HG03439 (cell line): Measurements from ENCODE around the gene CPA4.

Source experiments
- ATAC-seq: cut with Tn5 transposase; IDR thresholded peaks from one replicate; pipeline ENCODE4 v1.9.1; 2021; ENCODE audit warnings: mild to moderate bottlenecking, moderate library complexity; ENCODE audit not compliant: unreplicated experiment

The CPA4 gene

DNA sequence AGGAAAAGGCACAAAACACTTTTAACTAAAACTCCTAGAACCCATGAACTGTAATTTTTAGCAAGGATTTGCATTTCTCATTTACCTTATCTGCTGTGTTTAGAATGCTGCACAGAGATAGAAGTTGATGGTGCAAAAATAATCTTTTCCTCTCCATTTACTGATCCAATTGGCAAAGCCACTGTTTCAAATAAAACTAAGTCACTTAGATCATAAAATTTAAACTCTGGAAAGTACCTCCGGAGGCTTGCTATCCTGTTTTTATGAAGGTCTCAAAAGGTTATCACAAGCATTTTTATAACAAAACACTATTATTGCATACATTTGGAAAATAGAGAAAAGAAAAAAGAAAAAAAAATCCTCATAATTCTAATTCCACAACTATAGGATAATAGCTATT, 18.7 kb upstream of the CPA4 start:
- ATAC-seq = no peak

DNA sequence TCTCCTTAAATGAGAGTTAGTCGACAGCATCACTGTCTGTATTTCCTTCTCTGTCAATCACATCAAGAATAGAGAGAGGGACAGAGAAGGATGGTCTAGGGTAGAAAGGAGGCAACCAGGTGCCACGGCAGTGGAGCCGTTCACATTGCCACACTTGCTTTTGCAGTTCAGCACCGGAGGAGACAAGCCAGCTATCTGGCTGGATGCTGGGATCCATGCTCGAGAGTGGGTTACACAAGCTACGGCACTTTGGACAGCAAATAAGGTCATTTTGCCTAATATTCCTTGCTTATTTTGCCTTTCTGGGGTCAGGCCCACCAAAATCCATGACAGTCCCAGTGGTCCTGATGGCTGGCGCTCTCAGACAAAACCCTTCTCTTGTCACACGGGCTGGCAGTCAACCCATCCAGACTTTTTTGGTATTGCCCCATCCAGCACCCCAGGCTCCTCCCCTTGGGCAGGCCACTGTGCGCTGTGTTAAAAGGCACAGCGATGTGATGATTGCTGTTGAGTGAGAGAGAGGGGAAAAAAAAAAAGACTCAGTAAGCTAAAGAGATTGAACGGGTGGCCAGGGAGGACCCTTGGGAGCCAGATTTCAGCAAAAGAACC, 17.9 kb upstream of the CPA4 start:
- ATAC-seq = no peak

DNA sequence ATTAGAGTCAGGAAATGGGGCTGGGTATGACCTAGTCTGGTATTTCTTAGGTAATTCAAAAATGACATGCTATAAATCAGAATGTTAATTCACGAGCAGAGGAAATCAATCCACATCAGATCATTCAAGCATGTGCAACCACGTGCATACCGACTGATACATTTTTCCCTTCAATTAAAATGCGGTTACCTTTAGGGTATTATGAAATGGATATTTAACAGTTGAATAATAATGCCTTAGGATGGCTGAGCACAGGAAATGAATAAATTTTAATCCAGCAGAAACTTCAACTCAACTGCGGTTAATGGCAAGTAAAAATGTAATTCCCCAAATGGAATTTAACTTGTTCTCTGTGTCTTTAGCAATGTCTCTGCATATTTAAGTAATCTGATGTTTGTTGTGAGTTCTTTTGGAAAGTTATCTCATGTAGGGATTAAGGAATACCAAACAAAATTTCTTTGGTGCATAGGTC, 17.1 kb upstream of the CPA4 start:
- no peak for ATAC-seq

DNA sequence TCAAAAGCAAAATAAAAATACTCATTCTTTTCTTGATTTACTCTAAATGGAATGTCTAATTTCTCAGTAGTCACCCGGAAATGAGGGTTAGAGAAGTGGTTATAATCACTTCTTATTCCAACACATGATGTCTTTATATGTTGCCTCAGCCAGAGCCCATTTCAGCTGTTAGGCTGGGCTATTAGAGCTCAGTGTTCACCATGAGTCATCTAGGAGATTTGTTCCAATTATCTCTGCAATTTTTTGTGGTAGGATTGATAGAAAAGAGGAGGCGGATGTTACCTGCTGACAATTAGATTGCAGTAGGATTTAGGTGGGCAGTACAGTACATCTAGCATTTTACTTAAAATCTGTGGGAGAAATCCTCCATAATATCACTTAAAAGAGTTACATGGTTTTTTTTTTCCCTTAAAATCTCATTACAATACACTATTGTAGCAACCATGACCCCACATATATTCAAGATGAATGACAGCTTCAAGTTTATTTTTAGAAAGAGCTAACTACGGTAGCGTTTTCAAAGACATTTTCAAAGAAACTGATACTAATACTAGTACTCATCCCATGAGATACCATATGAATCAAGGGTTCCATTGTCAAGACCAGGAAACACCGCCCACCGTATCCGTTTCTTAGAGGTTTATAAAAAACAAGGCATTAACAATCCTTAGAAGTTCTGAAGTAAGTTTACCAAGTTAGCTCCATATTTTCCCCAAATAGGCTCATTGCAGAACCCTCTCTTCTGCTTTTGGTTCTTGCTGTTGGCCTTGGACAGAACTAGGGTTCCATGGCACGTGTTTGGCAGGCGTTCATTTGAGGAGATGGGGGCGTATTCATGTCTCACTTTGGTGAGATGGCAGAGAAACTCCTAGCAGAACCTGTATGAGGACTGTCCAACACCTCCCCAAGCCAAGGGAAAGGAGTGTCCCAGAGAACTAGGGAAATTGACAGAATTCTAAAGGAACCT, 15.9 kb upstream of the CPA4 start:
- no peak for ATAC-seq

DNA sequence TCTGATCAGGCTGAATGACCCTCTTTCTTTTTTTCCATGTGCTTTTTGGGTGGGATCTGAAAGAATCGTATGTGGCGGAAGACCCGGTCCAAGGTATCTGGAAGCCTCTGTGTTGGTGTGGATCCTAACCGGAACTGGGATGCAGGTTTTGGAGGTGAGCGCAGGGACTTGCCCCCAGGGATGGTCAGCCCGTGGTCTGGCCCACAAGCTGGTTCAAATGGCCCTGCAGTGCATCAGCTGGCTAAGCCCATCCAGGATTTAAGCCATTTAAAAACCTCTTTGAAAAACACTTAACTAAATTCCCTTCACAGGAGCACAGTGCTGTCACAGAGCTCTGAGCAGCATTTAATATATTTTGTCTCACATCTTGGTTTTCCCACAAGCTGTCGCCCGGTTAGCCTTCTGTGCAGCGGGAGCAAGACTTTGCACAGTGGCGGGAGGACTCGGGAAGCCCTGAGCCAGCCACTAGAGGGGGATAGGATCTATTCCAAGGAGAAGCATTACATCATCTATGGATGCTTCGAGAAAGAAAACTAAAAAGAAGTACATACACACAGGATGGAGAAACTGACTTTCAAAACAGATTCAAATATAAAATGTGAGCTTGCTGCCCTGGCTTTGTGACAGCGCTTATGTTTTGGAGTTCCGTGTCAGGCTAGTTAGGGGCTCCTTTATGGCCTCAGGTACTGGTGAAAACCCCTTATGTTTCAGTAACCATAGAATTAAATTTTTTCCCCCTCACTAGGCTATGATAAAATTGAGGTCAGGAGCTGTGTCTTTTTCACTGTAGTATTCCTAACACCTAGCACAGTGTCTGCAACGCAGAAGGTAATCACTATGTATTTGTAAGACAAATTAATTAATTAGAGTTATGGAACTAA, 15.0 kb upstream of the CPA4 start:
- no peak for ATAC-seq

DNA sequence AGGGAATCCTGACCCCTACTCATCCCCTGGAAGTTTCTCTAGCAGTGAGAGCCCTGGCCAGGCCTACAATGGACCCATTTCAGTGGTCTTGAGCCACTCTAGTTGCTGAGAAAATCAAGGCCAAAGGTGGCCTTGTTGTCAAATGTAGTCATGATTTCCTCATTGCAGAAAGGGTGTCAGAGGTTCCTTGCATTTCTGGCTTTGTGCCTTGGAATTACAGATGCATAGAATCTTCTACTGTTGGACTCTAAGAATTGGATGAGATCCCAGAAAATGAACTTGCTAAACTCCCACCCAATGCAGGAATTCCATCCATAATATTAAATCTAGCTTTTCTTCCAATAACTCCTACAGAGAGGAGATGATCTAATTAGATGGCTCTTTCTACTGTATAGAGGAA, 14.1 kb upstream of the CPA4 start:
- ATAC-seq = no peak

DNA sequence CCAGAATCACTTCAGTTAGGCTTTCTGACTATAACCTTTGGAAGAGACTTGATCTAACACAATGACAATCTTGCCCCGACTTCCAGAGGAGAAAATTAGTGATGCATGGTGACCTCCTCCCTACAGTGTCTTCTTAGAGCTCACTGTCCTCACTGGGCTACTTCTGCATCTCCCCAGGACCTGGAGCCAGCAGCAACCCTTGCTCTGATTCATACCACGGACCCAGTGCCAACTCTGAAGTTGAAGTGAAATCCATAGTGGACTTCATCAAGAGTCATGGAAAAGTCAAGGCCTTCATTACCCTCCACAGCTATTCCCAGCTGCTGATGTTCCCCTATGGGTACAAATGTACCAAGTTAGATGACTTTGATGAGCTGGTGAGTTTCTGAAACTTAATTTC, 13.7 kb upstream of the CPA4 start:
- ATAC-seq = no peak

DNA sequence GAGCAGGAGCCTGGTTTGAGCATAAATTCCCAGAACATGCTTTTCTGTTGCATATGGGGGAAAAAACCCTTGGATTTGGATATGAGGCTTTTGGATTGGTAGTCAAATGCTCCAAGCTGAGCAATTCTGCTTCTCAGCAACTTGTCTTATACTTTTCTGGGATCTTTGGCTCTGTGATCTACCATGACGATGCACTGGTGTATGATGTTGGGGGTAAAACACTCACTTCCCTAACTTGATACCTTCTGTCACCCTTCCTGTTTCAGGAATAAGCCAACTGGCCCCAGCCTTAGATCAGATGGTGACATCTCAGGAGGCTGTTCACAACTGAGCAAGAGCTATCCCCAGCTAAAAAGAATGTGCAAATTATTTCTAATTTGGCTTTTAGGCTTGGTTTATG, 13.1 kb upstream of the CPA4 start:
- ATAC-seq = no peak

DNA sequence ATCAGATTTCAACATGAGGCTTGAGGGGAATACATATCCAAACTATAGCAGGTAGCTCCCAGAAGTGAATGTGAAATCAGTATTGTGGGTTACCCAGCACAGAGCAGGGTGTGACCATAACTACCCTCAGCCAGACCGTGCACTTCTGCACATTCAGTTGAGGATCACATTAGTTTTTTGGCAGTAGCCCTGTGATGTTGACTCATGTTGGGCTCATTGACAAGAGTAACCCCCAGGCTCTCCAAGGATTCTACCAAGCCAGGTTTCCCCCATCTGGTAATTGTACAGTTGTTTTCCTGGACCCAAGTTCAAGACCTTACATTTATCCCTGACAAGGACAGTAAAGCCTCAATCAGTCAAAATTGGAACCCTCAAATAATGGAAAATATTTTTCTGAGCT, 11.7 kb upstream of the CPA4 start:
- no peak for ATAC-seq

DNA sequence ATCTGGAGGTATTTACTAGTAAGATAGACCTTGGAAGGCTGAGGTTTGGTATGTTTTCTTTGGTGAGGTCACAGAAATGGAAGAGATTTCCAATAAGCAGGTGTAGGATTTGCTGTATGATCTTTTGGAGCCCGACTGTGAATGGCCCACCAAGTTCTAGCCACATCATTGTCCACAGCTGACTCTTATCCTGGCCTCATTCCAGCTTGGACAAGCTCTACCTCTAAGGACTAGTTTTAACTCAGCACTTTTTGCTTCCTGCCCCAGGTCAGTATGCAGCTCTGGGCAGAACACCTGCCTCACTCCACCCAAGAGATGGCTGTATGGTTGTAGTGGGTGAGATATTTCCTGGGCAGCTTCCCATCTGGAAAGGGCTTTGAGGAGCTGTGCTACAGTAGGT, 6.1 kb upstream of the CPA4 start:
- no peak for ATAC-seq

DNA sequence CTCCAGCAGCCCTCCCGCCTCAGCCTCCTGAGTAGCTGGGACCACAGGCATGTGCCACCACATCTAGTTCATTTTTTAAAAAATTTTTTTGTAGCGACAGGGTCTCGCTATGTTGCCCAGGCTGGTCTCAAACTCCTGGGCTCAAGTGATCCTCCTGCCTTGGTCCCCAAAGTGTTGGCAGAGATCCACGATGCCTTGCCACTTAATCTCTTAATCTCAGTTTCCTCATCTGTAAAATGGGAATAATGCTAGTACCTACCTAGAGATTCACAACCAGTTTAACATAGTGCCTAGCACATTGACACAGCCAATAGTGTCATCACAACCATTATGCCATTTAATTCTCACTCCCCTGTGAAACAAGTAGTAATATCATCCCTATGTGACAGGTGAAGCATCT, 4.8 kb upstream of the CPA4 start:
- ATAC-seq = no peak

DNA sequence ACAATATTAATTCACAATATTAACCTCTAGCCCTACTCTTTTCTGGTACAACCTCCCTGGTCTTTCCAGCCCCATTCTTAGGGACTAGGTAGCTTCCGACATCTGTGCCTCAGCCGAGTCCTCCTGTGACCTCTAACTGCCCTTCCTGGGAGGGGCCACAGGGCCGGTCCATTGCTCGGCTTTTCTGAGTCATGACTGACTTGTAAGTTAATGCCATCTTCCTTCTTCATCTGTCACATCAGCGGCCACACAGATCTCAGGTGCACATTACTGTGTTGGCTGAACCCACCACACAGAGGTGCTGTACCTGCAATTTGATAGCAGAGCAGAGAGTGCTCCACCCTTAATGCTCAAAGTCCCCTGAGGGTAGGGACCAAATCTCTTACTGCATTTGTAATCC, 4.1 kb upstream of the CPA4 start:
- ATAC-seq = no peak

DNA sequence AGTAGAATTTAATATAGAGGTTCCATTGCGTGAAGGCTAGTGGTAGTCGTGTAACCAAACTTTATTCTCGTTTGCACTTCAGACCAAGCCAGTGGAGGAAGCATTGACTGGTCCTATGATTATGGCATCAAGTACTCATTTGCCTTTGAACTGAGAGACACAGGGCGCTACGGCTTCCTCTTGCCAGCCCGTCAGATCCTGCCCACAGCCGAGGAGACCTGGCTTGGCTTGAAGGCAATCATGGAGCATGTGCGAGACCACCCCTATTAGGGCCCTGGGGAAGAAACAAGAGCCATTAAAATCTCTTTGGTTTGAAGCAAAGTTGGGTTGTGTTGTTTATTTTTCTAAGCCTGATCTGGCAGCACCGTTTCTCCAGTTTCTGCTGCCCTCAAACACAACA, 3.5 kb upstream of the CPA4 start:
- ATAC-seq = no peak

DNA sequence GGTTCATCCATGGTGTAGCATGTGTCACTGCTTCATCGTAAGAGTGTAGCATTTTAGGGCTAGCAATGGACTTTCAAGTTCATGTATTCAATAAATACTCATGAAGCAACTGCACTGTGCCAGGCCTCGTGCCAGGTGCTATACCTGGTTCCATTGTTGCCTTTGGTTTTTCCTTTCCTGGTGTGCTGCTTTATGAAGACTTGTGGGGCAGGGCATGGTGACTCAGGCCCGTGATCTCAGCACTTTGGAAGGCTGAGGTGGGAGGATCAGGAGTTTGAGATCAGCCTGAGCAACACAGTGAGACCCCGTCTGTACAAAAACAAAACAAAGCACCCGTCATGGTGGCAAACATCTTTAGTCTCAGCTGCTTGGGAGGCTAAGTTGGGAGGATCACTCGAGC, 2.2 kb upstream of the CPA4 start:
- ATAC-seq = no peak

DNA sequence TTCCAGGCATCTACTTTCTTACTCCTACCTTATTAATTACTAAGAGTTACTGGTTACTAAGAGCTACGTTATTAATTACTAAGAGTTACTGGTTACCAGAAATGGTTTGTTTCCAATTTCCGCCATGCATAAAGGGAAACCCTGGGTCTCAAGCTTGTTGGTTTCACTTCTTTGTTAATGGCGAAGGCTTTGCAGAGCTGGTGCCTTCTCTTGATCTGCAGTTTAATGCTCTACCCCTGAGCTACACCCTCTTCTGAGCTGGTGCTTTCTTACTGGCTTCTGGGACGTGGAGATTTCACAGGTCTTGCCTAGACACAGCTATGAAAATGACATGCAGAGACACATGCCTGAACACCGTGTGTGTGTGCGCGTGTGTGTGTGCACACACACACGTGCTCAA, 560 bp downstream of the CPA4 start:
- no peak for ATAC-seq

DNA sequence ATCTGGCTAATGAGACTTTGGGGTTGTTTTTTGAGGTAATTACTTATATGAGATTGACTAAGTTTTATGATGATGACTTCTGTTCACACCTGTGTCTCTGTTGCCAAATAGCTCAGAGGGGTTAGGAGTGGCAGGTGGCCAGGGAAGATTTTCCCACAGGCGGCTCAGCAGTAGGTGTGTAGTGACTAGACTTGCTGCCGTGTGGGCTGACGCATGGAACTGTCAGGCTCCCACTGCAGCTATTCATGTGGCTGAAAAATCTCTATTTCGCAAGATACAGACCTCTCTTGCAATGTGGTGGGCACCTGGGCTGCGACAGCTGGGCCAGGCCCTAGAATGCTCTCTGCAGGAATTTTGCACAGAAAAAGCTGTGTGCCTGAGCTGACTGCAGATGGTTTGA, 1.4 kb downstream of the CPA4 start:
- no peak for ATAC-seq

DNA sequence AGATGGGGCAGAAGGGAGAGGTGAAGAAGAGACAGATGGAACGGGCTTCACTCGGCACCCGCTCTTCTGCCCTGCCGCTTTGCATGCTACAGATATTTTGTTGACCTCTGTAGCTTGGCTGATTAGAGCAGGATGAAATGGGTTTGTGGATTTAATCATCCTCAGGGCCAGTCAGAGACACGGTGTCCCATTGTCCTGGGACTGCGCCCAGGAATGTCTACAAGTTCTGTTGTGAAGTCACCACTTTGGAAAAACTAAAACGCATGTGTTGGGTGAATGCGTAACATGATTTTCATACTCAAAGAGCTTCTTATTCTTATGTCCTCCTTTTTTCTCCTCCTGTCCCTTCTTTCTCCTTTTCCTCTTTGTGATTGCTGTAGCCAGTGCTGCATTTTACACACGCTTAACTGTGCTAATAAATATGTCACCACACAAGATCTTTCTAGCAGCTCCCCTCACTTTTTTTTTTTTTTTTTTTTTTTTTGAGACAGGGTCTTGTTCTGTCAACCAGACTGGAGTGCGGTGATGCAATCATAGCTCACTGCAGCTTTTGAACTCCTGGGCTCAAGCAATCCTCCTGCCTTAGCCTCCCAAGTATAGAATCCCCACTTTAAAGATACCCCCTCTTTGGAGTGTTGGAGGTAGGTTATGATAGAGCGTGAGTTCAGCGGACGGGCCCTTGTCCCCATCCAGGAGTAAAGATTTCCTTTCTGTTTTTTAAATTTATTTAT, 3.4 kb downstream of the CPA4 start:
- no peak for ATAC-seq

DNA sequence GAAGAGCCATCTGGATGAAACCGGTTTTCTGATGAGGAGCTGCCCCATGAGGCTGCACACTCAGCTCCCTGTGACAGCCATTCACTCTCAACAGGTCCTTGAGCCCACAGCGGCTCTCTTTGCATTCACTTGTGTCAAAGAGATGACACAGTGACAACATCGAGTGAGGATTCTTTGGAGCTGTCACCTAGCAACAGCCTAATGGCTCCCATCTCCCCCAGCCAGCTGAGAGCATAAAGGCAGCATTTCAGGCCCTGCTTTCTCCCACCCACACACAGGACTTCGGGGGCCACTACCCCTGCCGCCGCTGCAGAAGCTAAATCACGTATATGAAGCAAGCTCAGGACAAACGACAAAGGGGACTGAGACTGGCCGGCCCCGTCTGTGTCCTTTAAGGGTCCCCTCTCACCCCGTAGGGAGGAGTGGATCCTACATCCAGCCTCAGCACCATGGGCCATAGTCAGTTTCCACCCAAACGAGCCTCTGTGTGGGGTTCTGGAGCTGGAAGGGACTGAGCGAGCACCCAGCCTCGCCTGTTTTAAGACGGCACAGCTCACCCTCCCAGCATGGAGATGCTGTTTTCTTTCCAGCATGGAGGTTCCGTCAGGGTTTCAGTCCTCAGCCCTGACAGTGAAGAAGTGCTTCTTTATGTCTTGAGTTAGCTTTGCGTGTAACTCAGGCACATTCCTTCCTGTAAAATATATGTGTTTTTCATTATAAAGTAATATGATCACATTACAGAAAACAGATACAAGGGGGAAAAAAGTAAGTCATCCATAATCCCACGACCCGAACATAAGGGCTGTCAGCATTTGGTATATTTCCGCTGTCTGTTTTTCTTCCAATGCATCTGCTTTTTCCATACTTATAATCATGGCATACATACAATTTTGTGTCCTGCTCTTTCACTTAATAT, 4.9 kb downstream of the CPA4 start:
- ATAC-seq = no peak

DNA sequence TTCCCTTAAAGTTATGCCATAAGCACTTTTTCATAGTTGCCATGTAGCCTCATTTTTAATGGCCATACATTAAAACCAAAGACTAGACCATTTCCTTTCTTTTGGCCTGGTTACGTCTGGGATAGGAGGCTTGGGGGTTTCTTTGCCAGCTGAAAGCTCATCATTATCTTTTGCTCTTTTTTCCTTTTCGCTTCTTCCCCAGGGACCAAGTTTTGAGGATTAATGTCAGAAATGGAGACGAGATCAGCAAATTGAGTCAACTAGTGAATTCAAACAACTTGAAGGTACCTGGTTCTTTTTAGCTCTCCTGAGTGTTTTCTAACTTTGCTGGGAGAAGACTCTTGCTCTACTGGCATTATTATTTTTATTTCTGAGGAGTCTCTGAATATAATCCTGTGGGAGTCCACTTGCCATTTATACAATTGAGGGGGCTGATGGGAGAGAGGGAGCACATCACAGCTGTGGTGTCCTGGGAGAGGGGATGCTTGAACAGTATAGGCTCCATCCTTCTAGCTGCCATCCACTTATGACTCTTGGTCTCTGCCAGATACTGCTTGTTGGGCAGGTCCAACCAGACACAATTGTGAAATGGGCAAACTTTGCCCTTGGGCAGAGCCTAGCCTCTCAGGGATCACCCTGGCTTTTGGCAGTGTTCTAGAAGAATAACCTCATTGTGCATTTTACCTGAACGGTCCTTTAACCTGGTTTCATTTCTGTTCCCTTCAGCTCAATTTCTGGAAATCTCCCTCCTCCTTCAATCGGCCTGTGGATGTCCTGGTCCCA, 5.8 kb downstream of the CPA4 start:
- no peak for ATAC-seq
